DMS153 treated with DMSO at 0.1 percent for 48 hours (cell line): Measurements from ENCODE around the gene SPSB1.

Experiments
- DNase-seq: peaks from one replicate; lab custom pipeline; 2025; ENCODE audit not compliant: unreplicated experiment; lab: John Stamatoyannopoulos, UW

SPSB1 gene

DNA sequence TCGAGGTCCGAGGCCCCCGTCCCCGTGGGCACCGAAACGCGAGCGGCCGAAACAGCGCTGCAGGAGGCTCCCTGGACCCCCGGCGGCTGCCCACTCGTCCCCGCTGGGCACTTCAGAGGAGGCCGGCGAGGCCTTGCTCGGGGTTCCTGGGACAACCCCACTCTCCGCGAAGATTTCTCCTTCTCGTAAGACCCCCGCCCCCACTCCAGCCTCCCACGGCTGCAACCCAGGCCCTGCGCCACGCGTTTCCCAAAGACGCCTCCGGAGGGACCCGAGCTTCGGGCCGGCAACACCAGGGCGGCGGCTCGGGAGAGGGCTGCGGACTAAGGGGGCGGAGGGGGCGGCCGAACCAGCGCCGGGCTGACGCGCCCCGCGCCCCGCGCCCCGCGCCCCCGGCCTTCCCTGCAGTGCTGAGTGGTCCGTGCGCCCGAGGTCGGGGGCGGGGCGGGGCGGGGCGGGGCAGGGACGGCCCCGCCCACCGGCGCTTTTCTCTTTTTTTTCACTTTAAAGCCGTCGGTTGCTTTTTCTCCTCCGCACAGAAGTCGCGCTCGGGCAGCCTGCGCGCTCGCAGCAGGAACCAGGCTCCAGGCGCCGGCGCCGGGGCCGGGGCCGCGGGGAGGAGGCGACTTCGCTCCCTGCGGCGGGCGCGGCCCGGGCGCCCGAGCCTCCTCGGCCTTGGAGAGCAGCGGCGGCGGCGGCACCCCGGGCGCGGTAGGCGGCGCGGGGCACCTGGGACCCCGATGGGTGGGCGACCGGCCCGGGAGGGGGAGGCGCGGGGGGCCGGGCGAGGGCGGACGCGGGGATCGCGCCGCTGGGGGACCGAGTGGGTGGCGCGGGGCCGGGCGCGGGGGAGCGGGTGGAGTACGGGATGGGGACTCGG, at the start of gene SPSB1:
Gene SPSB1 (plus strand): TSS at position 534 of the 880 bp plus-strand sequence. CDS start 62,998 bp downstream, outside the sequence.
- peak; percentile 42 for DNase-seq

DNA sequence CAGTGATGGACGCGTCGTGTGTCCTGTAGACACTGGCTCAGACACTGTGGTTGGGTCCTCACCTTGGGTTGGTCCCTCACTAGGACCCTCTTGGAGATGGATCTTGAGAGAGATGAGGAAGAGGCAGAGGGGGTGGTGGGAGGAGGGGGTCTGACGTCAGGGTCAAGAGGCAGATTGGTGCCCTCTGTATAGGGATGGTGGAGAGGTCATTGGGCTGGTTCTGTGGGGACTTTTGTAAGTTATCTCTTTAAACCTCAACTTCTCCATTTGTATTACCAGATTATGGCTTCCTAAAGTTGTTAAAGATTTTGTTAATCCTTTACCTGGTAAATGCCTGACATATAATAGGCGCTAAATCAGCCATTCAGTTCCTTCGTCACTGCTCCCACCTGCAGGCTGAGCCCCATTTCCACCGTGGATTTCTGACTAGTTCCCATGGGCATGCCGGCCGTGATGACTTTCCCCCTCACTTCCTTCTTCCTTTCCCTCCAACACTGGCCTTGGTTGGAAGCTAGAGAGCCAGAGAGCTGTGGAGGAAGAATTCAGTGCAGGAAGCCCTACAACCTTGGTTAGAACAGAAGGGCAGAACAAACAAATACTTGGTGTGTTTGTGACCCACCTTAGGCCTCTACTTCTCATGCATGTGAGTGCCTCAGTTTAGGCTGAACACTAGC, 49.5 kb upstream of the SPSB1 start:
- DNase-seq: no peak

DNA sequence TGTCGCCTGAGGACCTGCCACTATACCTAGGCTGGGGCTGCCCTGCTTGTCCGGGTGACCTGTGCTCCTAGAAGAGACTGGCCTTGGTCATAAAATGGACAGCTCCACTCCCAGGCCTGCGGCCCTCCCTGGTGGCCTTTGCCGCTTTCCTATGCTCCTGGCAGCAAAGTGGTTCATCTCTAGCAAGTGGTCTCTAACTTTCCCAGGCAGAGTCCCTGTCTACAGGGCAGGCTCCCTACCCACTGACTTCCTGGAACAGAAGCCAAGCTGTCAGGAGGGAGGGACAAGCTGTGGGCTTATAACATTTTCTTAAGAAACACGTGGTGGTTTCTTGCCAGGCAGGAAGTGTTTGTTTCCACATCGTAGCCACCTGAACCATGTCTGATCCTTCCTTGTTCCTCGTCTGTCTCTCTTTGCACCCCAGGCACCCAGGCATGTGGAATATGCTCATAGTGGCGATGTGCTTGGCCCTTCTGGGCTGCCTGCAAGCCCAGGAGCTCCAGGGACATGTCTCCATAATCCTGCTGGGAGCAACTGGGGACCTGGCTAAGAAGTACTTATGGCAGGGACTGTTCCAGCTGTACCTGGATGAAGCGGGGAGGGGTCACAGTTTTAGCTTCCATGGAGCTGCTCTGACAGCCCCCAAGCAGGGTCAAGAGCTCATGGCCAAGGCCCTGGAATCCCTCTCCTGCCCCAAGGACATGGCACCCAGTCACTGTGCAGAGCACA, 48.0 kb upstream of the SPSB1 start:
- no peak for DNase-seq

DNA sequence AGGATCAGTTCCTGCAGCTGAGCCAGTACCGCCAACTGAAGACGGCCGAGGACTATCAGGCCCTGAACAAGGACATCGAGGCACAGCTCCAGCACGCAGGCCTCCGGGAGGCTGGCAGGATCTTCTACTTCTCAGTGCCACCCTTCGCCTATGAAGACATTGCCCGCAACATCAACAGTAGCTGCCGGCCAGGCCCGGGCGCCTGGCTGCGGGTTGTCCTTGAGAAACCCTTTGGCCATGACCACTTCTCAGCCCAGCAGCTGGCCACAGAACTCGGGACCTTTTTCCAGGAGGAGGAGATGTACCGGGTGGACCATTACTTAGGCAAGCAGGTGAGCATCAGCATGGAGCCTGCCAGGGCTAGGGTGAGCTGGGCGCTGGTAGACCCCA, 47.5 kb upstream of the SPSB1 start:
- DNase-seq: no peak

DNA sequence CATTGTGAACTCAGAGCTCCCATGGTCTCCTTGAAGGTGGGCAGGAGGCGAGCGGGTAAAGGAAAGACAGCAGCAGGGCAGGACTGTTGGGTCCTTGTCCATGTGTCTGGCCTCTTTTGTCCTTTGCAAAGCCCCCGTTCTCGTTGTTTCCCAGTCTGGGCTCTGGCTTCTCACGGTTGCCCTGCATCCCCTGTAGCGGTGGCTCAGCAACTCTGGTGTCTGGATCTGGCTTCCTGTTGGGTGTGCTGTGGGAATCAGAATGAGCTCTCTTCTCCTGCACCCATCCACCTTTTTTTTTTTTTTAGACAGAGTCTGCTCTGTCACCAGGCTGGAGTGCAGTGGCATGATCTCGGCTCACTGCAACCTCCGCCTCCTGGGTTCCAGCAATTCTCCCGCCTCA, 47.0 kb upstream of the SPSB1 start:
- no peak for DNase-seq

DNA sequence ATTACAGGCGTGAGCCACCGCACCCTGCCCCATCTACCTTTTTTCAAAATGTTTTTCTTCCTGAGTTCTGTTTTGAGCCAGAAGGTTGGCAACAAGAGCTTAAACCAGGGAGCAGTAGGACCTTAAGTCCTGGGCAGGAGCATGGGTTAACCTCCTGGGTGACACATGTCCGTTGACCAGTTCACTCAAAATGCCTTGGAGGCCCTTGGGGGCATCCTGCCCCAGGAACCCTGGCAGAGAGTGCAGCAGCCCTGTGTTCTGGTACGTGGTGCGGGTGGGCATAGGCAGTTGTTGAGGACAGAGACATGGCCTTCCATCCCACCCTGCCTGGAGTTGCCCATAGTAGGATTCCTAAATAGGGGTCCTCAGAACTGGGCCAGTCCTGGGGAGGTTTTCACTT, 46.5 kb upstream of the SPSB1 start:
- DNase-seq: no peak

DNA sequence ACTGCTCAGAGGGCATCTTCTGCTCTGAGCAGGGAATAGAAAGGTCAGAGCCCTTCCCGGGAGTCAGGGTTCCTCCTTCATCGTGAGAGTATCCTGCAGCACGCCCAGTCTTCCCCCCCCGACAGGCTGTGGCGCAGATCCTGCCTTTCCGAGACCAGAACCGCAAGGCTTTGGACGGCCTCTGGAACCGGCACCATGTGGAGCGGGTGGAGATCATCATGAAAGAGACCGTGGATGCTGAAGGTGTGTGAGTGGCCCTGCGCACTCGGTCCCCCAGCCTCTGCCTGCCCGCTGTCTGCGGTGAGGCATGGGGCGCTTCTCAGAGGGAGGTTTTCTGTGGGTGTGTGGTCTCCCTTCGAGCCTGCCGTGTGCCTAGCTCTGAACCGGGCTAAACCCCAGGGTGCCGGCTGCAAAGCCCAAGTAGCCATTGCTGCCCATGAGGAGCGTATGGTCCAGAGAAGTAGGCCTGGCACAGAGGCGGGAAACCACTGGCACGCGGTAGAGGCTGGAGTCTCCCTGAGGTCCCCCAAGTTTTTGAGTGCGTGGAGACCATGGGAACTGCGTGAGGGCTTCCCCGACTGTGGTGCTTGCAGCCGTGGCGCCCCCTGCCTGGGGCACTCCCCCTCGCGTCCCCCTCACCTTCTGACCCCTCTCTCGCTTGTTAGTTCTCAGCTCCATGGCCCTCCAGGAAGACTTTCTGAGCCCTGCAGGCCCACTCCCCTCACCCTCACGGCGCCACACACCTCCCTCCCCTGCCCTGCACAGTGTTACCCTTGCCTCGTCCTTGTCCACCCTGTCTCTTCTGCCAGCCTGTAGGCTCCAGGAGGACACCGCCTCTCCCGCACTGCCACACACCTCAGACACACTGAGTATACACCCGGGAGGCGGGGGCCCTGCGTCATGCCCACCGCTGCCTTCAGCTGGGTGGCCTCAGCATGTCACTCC, 45.6 kb upstream of the SPSB1 start:
- DNase-seq: no peak

DNA sequence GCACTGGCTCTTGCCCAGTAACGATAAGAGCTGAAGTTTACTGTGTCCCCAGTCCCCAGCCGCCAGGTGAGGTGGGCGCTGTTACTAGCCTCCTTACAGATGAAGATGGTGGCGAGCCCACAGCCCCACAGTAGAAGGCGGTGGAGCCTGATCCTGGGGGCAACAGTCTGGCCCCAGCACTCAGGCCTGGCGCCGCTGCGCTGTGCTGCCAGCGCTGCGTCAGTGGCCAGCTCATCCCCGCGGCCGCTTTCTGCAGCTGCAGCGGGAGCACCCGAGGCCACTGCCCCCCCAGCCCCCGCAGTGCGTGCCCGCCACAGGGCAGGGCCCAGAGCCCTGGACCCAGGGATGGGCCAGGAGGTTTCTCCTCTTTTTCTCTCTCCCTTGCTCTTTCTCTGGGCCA, 44.8 kb upstream of the SPSB1 start:
- DNase-seq: no peak

DNA sequence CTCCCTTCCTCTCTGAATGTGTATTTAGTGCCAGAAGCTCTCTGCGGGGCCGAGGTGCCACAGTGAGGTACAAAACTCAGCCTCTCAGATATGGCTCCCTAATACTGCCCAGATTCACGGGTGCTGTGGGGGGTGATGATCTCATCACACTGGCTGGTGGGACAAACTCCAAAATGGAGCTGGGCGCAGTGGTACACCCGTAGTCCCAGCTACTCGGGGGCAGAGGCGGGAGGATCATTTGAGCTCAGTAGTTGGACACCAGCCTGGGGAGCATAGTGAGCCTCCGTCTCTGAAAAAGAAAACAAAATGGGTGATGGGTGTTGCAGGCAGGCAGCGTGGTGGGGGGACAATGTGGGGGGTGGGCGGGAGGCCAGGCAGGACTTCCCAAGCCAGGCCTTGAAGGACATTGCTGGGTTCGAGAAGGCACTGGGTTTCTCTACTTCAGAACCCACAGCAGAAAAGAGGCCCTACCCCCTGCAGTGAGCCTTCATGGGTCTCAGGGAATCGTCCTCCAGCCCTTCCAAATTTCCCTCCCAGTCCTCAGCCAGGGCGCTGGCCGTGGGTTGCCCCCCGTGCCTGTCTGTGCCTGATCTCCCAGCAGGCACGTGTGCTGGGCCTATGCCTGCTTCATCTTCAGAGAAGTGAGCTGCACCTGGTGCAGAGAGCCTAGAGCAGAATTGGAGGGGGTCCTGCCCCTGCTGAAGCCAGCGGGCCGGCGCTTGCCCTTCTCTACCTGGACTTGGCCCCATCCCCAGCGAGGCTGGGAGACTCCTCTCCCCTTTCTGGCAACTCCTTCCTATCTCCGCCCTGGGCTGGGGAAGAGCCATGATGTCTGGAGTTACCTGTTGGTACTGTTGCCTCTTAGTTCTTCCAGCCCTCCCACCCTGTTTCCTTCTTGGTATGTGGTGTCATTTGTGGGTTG, 44.1 kb upstream of the SPSB1 start:
- DNase-seq: no peak

DNA sequence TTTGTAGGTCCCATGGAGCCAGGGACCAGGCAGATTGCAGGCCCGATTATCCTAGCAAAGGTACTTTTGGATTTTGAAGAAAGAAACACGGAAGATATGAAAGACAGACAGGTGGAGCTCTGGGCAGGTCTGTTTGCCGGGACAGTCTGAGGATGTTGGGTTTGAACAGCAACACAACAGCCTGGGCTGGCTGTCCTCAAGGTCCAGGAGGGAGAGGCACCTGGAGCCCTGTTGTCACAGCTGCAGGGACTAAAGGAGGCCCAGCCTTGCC, 43.5 kb upstream of the SPSB1 start:
- DNase-seq: no peak

DNA sequence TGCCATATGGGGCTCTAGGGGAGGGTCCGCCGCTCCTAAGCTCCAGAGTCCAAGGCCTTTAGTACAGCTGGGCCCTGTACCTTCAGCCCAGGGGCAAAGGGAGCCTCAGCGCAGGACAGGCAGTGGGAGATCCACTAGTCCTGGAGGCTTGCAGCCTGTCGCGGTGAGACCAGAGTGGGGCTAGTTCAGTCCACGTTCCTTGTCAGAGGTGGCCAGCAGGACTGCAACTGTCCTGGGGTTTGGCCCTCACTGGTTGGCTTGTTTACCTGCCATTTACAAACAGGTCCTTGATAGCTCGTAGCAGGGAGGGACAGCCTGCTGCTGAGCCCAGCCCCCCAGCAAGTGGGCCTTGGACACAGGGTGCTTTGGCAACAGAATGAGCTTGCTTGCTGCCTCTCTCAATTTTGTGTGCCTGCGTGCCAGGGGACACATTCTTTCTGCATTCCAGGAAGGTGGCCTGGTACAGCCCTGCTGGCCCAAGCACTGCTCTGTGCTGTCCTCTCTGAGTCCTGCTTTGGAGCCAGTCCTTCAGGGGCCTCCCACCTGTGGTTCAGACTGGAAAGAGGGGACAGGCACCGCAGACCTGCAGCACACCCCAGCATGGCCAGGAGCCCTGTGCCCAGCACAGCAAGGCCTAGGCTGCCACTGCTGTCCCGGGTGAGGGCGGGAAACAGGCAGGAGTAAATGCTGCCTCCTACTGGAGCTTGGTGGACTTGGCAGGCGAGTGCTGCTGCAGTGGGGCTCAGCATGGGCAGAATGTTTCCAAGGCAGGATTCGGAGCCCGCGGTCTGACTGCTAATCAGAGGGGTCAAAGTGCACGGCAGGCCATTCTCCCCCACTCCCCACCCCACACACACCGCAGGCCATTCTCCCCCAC, 42.9 kb upstream of the SPSB1 start:
- DNase-seq: no peak

DNA sequence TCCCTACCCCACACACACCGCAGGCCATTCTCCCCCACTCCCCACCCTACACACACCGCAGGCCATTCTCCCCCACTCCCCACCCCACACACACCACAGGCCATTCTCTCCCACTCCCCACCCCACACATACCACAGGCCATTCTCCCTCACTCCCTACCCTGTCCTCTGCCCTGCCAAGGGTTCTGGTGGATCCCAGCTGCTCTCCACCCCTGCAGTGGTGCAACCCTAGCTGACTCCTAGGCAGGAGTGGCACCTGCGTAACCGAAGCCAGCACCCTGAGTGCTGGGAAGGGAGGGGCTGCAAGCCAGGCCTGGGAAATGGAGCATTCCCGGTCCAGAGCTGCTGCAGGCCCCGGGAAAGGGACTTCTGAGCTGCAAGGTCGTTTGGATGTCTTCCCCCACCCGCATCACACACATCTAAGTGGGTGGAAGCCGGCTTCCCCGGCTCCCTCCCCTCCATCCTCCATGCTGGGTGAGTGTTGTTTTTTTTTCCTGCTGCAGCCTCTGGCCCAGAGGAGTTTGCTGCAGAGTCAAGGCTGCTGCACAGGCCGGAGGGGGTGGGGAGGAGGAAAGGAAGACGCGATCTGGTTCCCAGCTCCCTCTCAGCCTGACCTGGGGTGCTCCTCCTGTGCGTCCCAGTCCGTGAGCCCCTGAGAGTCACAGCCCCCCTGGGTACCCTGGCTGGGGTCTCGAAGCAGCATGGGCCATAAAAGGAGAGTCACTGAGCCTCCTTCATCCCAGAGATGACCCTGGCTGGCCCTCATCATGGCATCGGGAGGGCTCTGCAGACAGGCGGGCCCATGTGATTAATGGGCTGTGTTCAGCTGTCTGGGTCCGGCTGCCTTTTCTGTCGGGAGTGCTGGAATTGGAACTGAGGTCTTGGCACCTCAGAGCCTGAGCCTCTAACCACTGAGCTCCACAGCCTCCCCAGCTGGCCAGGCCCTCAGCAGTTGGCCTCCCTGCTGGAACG, 42.0 kb upstream of the SPSB1 start:
- no peak for DNase-seq

DNA sequence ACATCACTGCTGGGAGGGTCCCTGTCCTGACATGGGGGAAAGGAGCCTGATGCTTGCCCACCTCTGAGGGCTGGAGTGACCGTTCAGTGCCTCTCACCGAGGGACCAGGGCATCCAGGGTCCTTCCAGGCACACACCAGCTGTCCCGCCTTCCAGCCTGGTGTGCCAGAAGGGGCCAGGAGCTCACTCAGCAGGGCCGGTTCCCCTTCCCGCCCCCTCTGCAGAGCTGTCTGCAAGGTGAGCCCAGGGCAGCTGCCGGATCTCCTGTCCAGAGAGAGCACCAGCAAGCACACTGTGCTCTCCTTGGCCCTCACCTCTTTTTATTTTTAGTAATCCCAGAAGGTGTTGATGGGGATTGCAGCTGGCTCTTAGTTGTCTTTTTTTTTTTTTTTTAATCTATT, 41.2 kb upstream of the SPSB1 start:
- DNase-seq: no peak

DNA sequence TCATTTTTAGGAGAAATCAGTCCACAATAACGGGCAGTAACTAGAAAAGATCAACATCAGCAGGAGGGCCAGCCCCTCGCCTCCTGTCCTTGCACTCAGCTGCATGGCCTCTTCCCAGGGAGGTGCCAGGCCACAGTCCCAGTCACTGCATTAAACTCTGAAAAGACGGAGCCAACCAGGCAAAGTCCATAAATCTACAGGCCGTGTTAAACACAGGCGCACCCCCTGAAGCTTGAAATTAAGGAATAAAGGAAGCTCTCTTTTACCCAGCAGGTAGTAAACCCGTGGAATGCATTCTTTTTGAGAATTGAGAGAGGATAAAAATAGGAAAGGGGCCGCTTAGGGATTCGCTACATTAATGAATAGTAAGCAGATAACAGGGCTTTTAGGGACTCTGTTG, 39.7 kb upstream of the SPSB1 start:
- DNase-seq: no peak

DNA sequence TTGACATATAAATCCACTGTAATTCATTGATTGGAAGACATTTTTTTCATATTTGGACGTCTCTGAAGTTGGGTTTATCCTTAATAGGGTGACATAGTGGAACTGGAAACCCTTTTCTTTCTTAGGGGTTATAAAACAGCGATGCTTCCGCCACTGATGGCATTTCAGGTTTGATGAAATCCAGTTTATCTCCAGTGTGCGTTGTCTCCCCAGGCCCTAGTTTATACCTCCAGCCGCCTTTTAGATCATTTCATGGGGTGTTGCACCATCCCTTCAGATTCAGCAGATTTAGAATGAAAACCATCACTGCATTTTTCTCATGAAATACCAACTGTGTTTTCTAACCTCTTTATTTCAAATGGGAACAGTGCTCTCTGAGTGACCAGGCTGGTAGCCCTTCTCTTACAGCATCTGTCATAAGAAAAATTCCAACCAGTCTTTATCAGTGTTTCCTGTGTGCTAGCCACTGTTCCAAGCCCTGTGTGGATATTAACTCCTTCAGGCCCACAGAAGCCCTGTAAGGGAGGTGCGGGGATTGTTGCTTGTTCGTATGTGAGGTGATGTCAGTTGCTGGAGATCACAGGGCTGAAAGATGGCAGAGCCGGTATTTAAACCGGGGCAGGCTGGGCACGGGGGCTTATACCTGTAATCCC, 39.1 kb upstream of the SPSB1 start:
- no peak for DNase-seq

DNA sequence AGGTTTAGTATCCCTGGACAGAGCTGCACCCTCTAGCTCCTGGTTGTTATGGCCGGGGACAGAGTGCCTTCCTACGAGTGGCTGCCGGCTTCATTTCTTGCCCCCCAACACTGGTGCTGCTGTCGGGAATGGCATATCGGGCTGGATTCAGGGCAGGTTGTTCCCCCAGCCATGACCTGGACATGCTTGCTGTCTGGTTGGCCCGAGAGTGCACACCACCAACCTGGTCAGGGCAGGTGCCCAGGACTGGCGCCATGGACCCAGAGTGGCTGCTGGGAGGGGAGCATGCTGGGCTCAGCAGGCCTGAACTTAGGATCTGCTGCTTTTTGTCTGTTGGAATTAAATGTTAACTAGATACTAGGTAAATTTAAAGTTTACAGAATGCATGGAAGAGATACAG, 36.4 kb upstream of the SPSB1 start:
- no peak for DNase-seq

DNA sequence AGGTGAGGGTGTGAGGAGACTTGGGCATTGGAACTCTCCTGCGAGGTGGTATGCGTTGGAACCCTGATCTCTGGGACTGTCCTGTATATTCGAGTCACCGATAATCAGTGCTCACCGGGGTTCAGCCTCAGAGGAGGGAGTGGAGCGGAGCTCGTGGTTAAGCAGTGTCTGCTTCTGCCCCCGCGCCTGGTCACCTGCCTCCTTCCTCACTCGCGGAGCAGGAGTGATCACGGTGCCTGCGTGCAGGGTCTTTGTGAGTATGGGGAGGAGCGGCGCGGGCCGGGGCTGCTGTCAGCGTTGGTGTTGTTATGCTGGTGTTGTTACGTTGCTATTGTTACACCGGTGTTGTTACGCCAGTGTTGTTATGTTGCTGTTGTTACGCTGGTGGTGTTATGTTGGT, 34.8 kb upstream of the SPSB1 start:
- DNase-seq: no peak
